GM21423 (cell line): ENCODE data around the gene SLC26A11.

Experiments used
- ATAC-seq: cut with Tn5 transposase; IDR thresholded peaks from one replicate; pipeline ENCODE4 v1.9.1; 2021; ENCODE audit warnings: mild to moderate bottlenecking, moderate library complexity; ENCODE audit not compliant: unreplicated experiment

SLC26A11 gene

DNA sequence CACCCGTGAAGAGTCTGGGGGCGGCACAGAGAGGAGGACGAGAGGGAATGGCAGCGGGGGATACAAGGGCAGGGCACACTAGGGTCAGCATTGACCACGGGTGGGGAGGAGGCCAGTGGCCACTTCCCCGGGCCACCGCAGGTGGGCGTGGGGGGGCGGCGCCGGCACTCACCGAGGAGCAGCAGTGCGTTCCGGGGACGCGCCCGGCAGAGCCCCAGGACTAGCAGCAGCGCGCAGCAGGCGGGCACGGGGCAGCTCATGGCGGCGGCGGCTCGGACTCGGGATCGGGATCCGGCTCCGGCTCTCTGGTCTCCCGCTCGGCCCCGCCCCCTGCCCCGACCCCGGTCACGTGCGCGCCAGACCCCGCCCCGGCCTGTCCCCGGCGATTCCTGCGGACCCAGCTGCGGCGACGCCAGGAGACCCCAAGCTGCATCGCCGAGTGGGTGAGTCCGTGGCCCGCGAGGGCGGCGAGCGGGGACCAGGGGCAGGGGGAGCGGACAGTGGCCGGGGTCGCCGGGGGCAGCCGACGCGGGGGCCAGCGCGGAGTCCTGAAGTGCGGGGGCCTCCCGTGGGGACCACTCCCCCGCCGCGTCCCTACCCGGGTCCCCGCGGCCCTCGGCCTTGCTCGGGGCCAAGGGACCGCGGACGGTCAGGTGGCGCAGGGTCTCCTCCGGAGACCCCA, at the start of gene SLC26A11, which contains the start of gene SGSH:
SLC26A11 (plus strand) TSS at position 374 of the 682 bp plus-strand sequence. CDS start 1,134 bp downstream, outside the sequence.
SGSH (minus strand) TSS at position 280 of the 682 bp plus-strand sequence; CDS start at position 260, 20 bp downstream.
- ATAC-seq: peak; percentile 31

DNA sequence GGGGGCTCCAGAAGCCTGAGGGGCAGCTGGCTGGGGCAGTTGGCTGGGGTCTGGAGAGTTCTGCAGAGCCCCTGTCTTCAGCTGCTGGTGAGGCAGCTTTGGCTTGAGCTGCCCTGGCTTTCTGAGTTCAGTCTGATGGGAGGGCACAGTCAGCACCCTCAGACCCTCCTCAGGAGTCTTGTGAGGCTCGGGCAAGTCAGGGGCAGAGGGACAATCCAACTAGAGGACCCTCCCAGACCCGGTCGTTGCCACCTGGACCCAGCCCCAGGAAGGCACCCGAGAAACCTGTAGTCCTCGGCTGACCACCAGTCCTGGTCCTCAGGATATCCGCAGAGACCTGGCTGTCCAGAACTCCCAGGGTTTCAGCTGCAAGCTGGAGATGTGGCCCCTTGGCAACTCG, 48.5 kb upstream of the SLC26A11 start:
- no peak for ATAC-seq

DNA sequence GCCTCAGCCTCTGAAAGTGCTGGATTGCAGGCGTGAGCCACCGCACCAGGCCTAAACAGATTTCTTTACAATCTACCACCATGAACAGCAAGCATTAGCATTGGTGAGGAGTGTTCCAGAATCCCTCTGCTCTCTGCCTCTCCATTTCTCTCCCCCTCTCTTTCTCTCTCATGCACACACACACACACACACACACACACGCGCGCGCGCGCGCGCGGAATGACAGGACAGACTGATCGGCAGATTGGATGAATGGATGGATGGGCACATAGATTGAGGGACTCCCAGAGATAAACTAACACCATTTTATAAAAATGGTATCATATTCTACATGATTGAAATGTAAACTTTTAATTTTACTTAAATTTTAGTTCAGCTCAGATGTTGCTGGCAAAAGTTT, 47.1 kb upstream of the SLC26A11 start:
- no peak for ATAC-seq

DNA sequence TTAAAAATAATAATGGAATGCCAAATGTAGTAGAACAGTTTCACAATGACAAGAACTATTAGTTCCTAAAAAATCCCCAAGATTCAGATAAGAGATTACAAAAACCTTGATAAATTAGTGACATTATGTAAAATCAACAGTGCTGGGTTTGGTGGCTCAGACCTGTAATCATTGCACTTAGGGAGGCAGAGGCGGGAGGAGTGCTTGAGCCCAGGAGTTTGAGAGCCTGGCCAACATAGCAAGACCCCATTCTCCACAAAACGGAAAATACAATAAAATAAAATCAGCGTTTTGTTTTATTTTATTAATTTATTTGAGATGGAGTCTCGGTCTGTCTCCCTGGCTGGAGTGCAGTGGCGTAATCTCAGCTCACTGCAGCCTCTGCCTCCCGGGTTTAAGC, 46.3 kb upstream of the SLC26A11 start:
- no peak for ATAC-seq

DNA sequence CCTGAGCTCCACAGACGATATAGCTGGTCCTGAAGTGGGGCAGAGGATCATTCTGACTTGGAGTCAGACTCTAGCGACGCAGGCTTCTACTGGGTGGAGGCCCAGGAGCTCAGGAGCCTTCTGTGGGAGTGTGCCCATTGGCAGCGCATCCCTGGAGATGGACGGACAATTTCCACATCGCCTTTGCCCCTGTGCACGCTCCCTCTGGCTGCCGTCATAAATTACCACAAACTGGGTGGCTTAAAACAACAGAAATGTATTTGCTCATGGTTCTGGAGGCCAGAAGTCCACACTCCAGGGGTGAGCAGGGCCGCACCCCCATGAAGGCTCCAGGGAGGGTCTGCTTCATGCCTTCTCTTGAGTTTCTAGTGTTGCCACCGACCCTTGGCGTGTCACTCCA, 43.5 kb upstream of the SLC26A11 start:
- no peak for ATAC-seq

DNA sequence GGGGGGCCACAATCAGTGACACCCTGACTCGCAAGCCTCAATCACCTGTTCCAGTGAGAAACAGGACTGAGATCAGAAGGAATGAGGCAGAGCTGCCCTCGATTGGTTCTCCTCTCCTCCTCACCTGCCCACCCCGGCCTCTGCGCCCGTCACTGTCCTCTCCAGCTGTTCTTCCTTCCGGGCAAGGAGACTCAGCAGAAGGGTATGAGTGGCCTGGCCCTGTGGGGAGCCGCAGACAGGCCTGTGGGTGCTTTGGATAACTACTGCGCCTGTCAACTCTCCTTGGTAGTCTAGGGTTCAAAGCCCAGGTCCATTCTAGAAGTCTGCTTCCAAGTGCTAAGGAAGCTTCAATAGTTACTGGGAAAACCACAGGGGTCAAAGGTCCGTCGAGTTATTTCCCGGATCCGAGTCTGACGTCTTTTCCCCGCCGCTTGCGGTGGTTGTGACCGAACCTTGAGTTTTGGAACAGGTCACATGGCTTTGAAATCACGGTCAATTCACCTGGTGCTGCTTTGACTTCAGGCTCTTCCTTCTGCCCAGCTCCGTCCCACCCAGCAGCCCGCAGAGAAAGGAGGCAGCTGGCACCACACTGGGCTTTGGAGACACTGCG, 42.1 kb upstream of the SLC26A11 start:
- ATAC-seq: no peak

DNA sequence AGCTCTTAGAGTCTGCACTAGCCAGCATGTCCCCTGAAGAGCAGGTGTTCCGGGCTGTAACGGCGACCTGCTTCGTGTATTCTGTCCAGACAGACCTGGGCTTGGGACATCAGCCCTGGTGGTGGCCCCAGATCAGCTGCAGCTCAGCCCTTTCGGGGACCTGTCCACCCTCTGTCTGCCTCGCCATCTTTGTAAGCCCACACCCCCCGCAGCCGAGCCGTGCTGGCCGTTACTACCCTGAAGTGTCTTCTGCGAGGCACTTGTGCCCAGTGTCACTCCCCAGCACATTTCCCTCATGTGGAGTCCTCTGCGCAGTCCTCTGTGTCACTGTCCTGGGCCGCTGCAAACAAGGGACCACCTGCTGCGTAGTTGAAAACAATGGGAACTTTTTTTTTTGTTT, 40.0 kb upstream of the SLC26A11 start:
- ATAC-seq: no peak

DNA sequence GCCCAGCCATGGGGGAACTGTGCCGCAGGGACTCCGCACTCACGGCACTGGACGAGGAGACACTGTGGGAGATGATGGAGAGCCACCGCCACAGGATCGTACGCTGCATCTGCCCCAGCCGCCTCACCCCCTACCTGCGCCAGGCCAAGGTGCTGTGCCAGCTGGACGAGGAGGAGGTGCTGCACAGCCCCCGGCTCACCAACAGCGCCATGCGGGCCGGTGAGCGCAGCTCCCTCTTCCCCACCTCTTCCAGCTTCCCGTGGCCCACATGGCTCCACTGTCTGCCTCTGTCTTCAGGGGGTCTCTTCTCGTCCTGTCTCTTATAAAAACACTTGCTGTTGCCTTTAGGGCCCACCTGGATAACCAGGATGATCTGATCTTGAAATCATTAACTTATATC, 38.8 kb upstream of the SLC26A11 start:
- no peak for ATAC-seq

DNA sequence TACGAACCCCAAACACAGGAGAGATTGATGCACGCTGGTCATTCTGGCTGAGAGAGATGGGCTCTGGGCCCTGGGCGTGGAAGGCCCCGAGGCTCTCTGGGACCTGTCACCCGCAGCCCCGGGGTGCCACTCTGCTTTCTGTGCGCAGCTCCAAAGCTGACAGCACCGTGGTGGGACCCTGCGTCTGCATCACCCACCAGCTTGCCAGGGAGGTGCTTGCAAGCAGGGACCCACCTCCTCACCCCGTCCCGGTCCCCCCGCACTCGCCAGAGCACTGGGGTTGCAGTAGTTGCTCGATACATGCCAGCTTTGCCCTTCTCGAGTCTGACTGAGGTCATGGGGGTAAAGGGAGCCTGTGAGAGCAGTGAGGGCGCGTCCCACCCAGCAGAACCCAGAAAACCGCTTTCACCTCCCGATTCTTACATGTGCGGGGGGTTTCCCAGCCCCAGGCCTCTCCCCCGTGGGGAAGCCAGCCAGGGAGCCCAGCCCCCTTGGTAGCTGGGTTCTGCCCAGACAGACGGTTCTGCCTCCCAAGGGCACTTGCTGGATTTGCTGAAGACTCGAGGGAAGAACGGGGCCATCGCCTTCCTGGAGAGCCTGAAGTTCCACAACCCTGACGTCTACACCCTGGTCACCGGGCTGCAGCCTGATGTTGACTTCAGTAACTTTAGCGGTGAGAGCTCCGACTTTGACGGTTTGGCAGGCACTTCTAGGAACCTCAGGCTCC, 37.9 kb upstream of the SLC26A11 start:
- ATAC-seq: no peak

DNA sequence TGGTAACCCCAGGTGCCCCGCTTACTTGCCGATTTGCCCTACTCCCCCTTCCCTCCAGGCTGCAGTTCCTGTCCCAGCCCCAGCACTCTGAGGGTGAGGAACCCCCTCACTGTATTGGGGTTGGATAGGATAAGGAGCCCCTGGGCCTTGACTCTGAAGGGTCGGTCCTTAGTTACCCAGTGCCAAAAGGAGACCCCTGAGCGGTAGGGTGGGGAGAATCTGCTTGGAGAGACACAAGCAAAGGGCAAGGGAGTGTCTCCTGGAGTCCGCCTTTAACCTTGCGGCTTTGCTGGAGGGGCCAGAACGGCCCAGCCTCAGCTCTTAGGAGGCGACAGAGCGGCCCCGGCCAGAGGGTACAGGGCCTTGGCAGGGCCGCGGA, 37.4 kb upstream of the SLC26A11 start:
- no peak for ATAC-seq

DNA sequence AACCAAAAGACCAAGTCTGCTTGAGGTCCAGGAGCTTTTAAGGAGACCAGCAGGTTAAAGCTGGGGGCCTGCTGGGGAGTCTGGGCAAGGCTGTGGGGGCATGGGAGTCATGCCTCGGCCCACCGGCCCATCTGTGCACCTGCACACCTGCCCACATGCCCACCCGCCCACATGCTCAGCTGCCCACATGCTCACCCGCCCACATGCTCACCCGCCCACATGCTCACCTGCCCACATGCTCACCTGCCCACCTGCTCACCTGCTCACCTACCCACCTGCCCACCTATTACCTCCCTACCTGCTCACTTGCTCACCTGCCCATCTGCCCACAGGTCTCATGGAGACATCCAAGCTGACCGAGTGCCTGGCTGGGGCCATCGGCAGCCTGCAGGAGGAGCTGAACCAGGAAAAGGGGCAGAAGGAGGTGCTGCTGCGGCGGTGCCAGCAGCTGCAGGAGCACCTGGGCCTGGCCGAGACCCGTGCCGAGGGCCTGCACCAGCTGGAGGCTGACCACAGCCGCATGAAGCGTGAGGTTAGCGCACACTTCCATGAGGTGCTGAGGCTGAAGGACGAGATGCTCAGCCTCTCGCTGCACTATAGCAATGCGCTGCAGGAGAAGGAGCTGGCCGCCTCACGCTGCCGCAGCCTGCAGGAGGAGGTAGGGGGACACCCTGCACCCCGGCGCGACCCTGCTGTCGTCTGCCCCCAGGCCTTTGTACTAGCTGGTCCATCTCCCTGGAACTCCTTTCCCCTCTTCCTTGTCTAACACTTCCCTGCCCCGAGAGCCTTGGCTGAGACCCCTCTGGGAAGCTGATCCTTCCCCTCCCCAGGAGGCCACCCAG, 36.4 kb upstream of the SLC26A11 start:
- no peak for ATAC-seq

DNA sequence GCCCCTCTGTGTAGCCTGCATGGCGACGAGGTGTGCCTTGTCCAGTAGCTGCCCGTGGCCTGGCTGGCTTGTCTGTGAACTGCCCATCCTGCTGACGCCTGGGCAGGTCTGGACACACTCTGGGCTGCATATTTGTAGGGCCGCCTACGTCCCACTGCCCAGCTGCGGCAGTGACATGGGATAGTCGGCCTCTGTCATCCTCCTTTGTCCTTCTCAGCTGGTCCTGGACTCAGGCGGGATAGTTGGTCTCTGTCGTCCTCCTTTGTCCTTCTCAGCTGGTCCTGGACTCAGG, 35.9 kb upstream of the SLC26A11 start:
- no peak for ATAC-seq

DNA sequence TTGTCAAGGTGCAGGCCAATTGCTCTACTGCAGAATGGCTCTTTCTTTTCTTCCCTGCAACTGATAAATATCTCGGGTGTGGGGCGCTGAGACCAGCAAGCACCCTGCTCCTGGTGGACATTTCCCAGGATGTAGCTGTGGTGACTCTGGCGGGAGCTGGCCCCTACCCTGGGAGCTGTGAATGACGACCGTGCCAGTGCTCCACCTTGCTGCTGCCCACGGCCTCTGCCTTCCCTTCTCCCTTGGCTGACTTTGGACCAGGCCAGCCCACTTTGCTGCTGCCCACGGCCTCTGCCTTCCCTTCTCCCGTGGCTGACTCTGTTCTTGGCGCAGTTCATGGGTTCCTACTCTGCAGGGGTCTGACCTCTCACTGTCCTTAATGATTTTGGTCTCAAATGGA, 34.3 kb upstream of the SLC26A11 start:
- ATAC-seq: no peak

DNA sequence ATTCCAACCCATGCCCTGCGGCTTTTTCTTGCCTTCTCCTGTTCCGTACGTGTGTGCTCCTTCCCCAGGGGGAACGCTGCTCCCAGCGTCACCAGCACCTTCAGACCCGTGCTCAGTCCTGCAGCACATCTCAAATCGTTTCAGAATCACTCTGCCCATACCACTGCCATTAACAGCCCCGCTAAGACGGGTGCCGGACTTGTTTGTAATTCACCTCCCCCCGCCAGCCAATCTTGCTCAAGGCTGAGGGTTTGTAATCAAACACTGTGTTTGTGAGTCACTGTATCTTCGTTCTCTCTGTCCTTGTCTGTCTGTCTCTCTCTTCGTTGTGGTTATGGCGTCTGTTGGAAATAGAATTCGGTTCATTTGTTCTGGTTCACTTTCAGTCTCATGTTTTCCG, 33.1 kb upstream of the SLC26A11 start:
- ATAC-seq: no peak

DNA sequence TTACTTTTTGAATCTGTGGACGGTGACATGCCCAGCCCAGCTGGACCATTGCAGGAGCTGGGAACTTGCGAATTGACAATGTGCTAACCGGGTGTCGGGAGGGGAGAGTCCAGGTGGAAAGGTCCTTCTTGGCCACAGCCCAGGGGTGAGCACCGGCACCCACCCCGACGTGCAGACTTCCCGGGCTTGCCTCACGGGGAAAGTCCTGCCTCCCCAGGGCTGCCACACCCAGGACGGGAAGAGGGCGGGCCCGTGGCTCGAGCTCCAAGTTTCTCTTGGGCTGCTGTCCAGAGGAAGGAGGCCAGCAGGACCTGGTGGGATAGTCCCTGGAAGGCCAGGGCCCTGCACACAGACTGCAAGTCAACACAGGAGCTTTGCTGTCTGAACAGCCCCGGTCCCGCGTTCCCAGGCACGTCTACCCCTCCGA, 32.7 kb upstream of the SLC26A11 start:
- no peak for ATAC-seq

DNA sequence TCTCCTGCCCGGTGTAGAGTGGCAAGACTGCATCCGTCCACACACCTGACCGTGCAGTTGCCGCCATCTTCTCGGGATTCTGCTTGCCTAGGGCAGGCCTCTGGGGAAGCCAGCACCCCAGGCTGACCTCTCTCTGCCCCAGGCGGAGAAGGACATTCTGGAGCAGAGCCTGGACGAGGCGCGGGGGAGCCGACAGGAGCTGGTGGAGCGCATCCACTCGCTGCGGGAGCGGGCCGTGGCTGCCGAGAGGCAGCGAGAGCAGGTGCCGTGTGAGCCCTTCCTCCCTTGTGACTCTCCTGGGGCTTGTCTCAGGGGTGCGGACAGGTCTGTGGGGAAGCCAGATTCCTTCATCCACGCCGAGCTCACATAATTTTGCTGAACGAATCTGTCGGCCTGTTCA, 30.6 kb upstream of the SLC26A11 start:
- no peak for ATAC-seq

DNA sequence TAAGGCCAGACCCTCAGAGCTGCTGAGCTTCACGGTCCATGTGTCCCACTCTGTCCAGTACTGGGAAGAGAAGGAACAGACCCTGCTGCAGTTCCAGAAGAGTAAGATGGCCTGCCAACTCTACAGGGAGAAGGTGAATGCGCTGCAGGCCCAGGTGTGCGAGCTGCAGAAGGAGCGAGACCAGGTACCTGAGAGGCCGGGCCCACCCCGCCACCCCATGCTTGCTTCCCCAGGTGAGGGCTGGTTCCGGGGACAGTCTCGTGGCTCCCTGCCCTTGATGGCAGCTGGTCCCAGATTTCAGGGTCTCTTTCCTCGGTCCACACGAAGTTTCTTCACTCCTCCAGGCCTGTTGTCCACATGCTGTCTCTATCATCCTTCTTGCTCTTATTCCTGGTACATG, 29.5 kb upstream of the SLC26A11 start:
- no peak for ATAC-seq

DNA sequence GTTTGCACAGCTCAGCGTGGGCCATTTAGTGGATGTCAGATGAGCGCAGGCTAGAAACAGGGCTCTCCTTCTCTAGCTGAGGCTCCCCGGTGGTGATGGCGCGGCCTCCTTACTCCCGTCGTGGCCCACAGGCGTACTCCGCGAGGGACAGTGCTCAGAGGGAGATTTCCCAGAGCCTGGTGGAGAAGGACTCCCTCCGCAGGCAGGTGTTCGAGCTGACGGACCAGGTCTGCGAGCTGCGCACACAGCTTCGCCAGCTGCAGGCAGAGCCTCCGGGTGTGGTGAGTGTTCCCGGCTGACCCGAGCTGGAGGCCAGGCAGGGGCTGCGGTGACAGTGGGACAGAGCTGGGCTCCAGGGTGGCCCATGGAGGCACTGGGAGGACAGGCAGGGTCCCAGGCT, 29.0 kb upstream of the SLC26A11 start:
- no peak for ATAC-seq

DNA sequence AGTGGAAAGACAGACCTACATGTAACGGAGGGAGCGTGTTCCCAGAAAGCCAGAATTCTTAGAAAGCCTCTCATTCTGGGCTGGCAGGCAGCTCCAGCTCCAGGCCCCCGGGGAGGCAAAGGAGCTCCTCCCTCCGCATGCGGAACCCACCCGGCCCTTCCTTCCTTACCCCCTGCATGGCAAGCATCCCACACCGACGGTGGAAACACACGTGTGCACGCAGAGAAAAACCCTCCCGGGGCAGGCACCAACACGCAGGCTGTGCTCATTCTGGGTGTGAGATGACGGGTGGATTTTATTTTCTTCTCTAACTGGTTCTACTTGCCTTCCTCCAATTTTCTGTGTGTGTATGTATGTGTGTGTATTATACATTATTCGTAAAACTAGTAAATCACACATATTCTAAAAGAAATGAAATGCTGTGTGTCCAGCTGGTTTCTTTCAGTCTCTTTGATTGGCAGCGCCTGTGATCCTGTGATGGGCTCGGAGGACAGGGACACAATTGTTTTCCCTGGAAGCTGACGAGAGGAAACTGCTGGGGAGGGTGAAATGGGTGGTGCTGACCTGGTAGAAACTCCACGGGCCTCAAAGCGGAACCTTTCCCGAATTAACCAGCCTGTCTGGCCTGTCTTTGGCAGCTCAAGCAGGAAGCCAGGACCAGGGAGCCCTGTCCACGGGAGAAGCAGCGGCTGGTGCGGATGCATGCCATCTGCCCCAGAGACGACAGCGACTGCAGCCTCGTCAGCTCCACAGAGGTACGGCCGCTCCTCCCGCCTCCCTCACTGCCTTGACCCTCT, 28.2 kb upstream of the SLC26A11 start:
- ATAC-seq: no peak

DNA sequence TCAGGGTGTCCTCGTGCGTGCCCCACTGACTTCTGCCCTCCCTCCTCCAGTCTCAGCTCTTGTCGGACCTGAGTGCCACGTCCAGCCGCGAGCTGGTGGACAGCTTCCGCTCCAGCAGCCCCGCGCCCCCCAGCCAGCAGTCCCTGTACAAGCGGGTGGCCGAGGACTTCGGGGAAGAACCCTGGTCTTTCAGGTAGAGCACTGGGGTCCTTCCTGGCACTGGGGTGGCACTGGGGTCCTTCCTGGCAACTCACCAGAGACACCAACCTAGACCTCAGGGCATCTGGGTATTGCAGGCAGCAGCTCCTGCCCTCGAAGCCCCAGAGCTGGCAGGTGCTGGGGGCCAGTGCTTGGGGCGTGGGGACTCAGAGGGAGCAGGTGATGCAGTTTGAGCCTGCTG, 25.1 kb upstream of the SLC26A11 start:
- no peak for ATAC-seq
